ENCODE results near the gene GATAD2B. TPM values are rescaled to one million over a fixed set of nuclear protein-coding genes. Genes with fewer than 3 reads are reported as not detected.
A peak's percentile ranks its signal among the peaks of the same experiment; 100 is the strongest.

Gene GATAD2B
- total and polyA plus RNA-seq, 7 donors, result 3.4 to 53.1 (median 34.8) TPM

DNA sequence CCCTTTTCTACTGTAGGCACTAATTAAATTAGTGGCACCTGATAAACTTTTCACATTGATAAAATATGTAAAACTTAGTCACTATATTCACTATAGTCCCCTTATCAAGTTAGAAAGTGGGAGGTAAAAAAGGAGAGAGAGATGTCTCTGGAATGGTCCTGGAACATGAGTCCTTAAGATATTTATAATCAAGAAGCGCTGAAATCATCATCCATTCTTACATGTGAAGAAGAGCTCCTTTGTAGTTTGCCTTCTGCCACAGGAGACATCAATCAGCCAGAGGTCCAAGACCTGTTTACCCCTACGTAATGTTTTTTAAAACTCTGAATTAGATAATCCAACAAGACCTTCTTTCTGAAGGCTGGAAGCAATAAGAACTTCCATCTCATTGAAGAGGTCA lies 65.3 kb downstream of the GATAD2B start:
- 57 to 98% (median 76%) methylated on average over 2 of the region's 2 CpGs for WGBS, 3 donors
- no peak overlapping the region for H3K4me3 ChIP-seq

GRCh38 chr1:153856763-153857162 lies 66.0 kb downstream of the GATAD2B start:
- no peak for DNase-seq
- Histone ChIP-seq H3K36me3 (ENCODE audit: insufficient read depth in 1 of 2, low read depth in 1 of 2) (no peaks in the 10 kb centered on the region), H3K27me3 (ENCODE audit: insufficient read depth in 3 of 3, low read length in 2 of 3) (no peaks in the 10 kb centered on the region), H3K4me1 (peaks cover 7% of the 10 kb centered on the region), H3K27ac (no peak overlapping the region), H3K9me3 (no peaks in the 10 kb centered on the region), H3K4me3 (no peak overlapping the region)
- TF ChIP-seq, protein P1, sequence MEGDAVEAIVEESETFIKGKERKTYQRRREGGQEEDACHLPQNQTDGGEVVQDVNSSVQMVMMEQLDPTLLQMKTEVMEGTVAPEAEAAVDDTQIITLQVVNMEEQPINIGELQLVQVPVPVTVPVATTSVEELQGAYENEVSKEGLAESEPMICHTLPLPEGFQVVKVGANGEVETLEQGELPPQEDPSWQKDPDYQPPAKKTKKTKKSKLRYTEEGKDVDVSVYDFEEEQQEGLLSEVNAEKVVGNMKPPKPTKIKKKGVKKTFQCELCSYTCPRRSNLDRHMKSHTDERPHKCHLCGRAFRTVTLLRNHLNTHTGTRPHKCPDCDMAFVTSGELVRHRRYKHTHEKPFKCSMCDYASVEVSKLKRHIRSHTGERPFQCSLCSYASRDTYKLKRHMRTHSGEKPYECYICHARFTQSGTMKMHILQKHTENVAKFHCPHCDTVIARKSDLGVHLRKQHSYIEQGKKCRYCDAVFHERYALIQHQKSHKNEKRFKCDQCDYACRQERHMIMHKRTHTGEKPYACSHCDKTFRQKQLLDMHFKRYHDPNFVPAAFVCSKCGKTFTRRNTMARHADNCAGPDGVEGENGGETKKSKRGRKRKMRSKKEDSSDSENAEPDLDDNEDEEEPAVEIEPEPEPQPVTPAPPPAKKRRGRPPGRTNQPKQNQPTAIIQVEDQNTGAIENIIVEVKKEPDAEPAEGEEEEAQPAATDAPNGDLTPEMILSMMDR (IDR thresholded peaks at IDR 0.05), result no peak
- intact Hi-C loops (cut with DNase I), result no loop called here
- no peak for ATAC-seq

More for the DNA sequence above, 65.3 kb downstream of the GATAD2B start:
- intact Hi-C loops (cut with DNase I), result no loop called here
- Histone ChIP-seq H3K27me3 (ENCODE audit: insufficient read depth in 3 of 3, low read length in 2 of 3) (no peaks in the 10 kb centered on the region), H3K4me1 (peaks cover 7% of the 10 kb centered on the region), H3K9me3 (no peaks in the 10 kb centered on the region), H3K36me3 (ENCODE audit: insufficient read depth in 1 of 2, low read depth in 1 of 2) (no peaks in the 10 kb centered on the region), H3K27ac (no peak overlapping the region)
- TF ChIP-seq, protein P1 (IDR thresholded peaks at IDR 0.05), result no peak
- DNase-seq, result no peak
- ATAC-seq, result peak in 3 of 4 donors; percentile 44 to 63 (median 59)

GRCh38 chr1:153852170-153852569 lies 70.6 kb downstream of the GATAD2B start:
- 90 to 97% (median 91%) methylated on average over 5 of the region's 5 CpGs for WGBS, 3 donors
- ATAC-seq (peak in 3 of 4 donors; percentile 28 to 60 (median 56)), DNase-seq (no peak)
- no peak overlapping the region for H3K4me3 ChIP-seq
- intact Hi-C loops (cut with DNase I), result no loop called here
- no peaks in the 10 kb centered on the region for H3K36me3 ChIP-seq (ENCODE audit: insufficient read depth in 1 of 2, low read depth in 1 of 2)
- TF ChIP-seq, protein P1 (IDR thresholded peaks at IDR 0.05), result no peak
- H3K27me3 ChIP-seq (ENCODE audit: insufficient read depth in 3 of 3, low read length in 2 of 3), result no peaks in the 10 kb centered on the region
- H3K4me1 ChIP-seq, result peaks cover 7% of the 10 kb centered on the region
- H3K27ac ChIP-seq, result no peak overlapping the region
- H3K9me3 ChIP-seq, result no peaks in the 10 kb centered on the region

GRCh38 chr1:153849487-153850185 lies 73.1 kb downstream of the GATAD2B start:
- 67 to 73% (median 68%) methylated on average over 5 of the region's 5 CpGs for WGBS, 3 donors
- intact Hi-C loops (cut with DNase I), result no loop called here
- TF ChIP-seq, protein P1 (IDR thresholded peaks at IDR 0.05), result no peak
- Histone ChIP-seq H3K27ac (no peak overlapping the region), H3K4me3 (no peak overlapping the region), H3K27me3 (ENCODE audit: insufficient read depth in 3 of 3, low read length in 2 of 3) (no peaks in the 10 kb centered on the region), H3K36me3 (ENCODE audit: insufficient read depth in 1 of 2, low read depth in 1 of 2) (no peaks in the 10 kb centered on the region), H3K4me1 (no peaks in the 10 kb centered on the region), H3K9me3 (no peaks in the 10 kb centered on the region)
- ATAC-seq (no peak), DNase-seq (no peak)

- TF ChIP-seq, protein P1 (IDR thresholded peaks at IDR 0.05), result no peak
- intact Hi-C loops (cut with DNase I), result no loop called here
- DNase-seq (no peak), ATAC-seq (no peak)
- H3K4me3 ChIP-seq, result no peak overlapping the region
- WGBS, 3 donors, result 96 to 99% (median 98%) methylated on average over 5 of the region's 5 CpGs
- no peaks in the 10 kb centered on the region for H3K36me3 ChIP-seq (ENCODE audit: insufficient read depth in 1 of 2, low read depth in 1 of 2)
- H3K9me3 ChIP-seq, result no peaks in the 10 kb centered on the region
- no peaks in the 10 kb centered on the region for H3K27me3 ChIP-seq (ENCODE audit: insufficient read depth in 3 of 3, low read length in 2 of 3)
- H3K27ac ChIP-seq, result no peak overlapping the region
- no peaks in the 10 kb centered on the region for H3K4me1 ChIP-seq
Observed at GRCh38 chr1:153848805-153849204, 74.0 kb downstream of the GATAD2B start.

Measured in psoas muscle (tissue), 8 donors.